OCI-LY1 (cell line): ENCODE results near the gene EBF4.

Experiments
- H2AFZ ChIP-seq: fragments of 200-600 bp; sonication (generic), shearing (Covaris generic); 2 replicates; pipeline ENCODE4 v1.6.0; 2014; ENCODE audit warnings: antibody characterized with exemption, mild to moderate bottlenecking, low read length
- H3F3A ChIP-seq: fragments of 200-600 bp; sonication (generic), shearing (Covaris generic); 2 replicates; pipeline ENCODE4 v1.6.0; 2014; ENCODE audit warnings: mild to moderate bottlenecking, antibody characterized with exemption, low read length, moderate library complexity; ENCODE audit not compliant: insufficient read depth
- H3K27ac ChIP-seq: fragments of 200-600 bp; sonication (generic); 2 replicates; pipeline ENCODE4 v1.5.1; 2014; ENCODE audit warnings: low read length, mixed run types, mild to moderate bottlenecking, low read depth; ENCODE audit not compliant: poor library complexity, severe bottlenecking
- H3K27me3 ChIP-seq: fragments of 200-600 bp; sonication (generic); 2 replicates; pipeline ENCODE4 v1.6.0; 2014; ENCODE audit warnings: antibody characterized with exemption, mild to moderate bottlenecking, low read length, moderate library complexity; ENCODE audit not compliant: insufficient read depth
- H3K36me3 ChIP-seq: fragments of 200-600 bp; sonication (generic); 2 replicates; pipeline ENCODE4 v1.6.1; 2014; ENCODE audit warnings: mild to moderate bottlenecking, antibody characterized with exemption, low read length, moderate library complexity, mixed read lengths; ENCODE audit not compliant: insufficient read depth
- H3K4me1 ChIP-seq: fragments of 200-600 bp; sonication (generic); 2 replicates; pipeline ENCODE4 v1.5.1; 2014; ENCODE audit warnings: mild to moderate bottlenecking, low read length, moderate library complexity; ENCODE audit not compliant: insufficient read depth, severe bottlenecking
- H3K4me2 ChIP-seq: fragments of 200-600 bp; sonication (generic), shearing (Covaris generic); 2 replicates; pipeline ENCODE4 v1.6.1; 2014; ENCODE audit warnings: low read length
- H3K4me3 ChIP-seq: fragments of 200-600 bp; sonication (generic); 2 replicates; pipeline ENCODE4 v1.5.1; 2014; ENCODE audit warnings: low read length, low read depth, mild to moderate bottlenecking, mixed read lengths; ENCODE audit not compliant: poor library complexity, severe bottlenecking
- H3K79me2 ChIP-seq: fragments of 200-600 bp; shearing (Covaris generic); 2 replicates; pipeline ENCODE4 v1.6.1; 2016; ENCODE audit warnings: mixed run types, low read length, mixed read lengths; ENCODE audit not compliant: insufficient read depth
- H3K9ac ChIP-seq: fragments of 200-600 bp; sonication (generic), shearing (Covaris generic); 2 replicates; pipeline ENCODE4 v1.6.1; 2014; ENCODE audit warnings: mild to moderate bottlenecking, low read length, mixed read lengths
- H3K9me2 ChIP-seq: fragments of 200-600 bp; sonication (generic), shearing (Covaris generic); 2 replicates; pipeline ENCODE4 v1.6.1; 2014; ENCODE audit warnings: low read depth, mild to moderate bottlenecking, low read length, mixed read lengths
- H3K9me3 ChIP-seq: fragments of 200-600 bp; shearing (Covaris generic); 2 replicates; pipeline ENCODE4 v1.6.1; 2014; ENCODE audit warnings: low read length, mixed read lengths
- H4K20me1 ChIP-seq: fragments of 200-600 bp; sonication (generic), shearing (Covaris generic); 2 replicates; pipeline ENCODE4 v1.6.0; 2016; ENCODE audit warnings: mild to moderate bottlenecking, low read length; ENCODE audit not compliant: insufficient read depth
- EZH2 ChIP-seq: fragments of 200-600 bp; sonication (generic), shearing (Covaris generic); IDR thresholded peaks from 2 replicates; pipeline ENCODE4 v1.8.0; 2017; ENCODE audit warnings: borderline replicate concordance, mixed run types, mild to moderate bottlenecking, antibody characterized with exemption, low read length, moderate library complexity, mixed read lengths
- TF ChIP-seq, protein P1 (sequence below): fragments of 200-600 bp; sonication (generic), shearing (Covaris generic); IDR thresholded peaks from 2 replicates; pipeline ENCODE4 v1.5.1; 2017; ENCODE audit warnings: mild to moderate bottlenecking, antibody characterized with exemption, low read length, moderate library complexity, mixed read lengths

The EBF4 gene

DNA sequence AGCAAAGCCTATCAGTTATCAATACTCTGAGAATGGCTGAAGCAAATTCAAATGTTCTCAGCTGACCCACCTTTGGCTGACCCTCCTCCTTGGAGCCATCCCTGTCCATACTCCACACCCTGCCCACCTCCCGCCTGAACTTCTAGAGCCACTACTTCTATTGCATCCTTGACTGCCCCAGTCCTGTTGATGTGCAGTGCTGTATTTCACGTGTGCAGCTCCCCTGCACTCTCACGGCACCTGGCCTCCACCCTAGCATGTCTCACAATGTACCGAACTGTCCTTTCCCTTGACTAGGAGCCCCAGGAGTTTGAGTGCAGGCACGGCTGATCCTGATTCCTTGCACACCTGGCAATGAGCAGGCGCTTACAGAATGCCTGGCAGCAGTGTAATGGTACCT, 100.9 kb downstream of the EBF4 start:
- H3K79me2 ChIP-seq: no peaks in the 10 kb centered on the region
- H3K9ac ChIP-seq: no peak overlapping the region
- H4K20me1 ChIP-seq: no peaks in the 10 kb centered on the region
- H2AFZ ChIP-seq: no peak overlapping the region
- H3K36me3 ChIP-seq: no peaks in the 10 kb centered on the region
- H3K4me1 ChIP-seq: no peaks in the 10 kb centered on the region
- H3K27ac ChIP-seq: no peak overlapping the region
- TF ChIP-seq, protein P1, sequence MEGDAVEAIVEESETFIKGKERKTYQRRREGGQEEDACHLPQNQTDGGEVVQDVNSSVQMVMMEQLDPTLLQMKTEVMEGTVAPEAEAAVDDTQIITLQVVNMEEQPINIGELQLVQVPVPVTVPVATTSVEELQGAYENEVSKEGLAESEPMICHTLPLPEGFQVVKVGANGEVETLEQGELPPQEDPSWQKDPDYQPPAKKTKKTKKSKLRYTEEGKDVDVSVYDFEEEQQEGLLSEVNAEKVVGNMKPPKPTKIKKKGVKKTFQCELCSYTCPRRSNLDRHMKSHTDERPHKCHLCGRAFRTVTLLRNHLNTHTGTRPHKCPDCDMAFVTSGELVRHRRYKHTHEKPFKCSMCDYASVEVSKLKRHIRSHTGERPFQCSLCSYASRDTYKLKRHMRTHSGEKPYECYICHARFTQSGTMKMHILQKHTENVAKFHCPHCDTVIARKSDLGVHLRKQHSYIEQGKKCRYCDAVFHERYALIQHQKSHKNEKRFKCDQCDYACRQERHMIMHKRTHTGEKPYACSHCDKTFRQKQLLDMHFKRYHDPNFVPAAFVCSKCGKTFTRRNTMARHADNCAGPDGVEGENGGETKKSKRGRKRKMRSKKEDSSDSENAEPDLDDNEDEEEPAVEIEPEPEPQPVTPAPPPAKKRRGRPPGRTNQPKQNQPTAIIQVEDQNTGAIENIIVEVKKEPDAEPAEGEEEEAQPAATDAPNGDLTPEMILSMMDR: no peak
- TF ChIP-seq EZH2: no peak
- no peaks in the 10 kb centered on the region for H3F3A ChIP-seq
- peaks cover 9% of the 10 kb centered on the region; the same call in 1 of the 2 replicates for H3K27me3 ChIP-seq
- H3K9me2 ChIP-seq: no peaks in the 10 kb centered on the region
- no peak overlapping the region for H3K4me3 ChIP-seq
- H3K4me2 ChIP-seq: no peak overlapping the region
- H3K9me3 ChIP-seq: no peaks in the 10 kb centered on the region

DNA sequence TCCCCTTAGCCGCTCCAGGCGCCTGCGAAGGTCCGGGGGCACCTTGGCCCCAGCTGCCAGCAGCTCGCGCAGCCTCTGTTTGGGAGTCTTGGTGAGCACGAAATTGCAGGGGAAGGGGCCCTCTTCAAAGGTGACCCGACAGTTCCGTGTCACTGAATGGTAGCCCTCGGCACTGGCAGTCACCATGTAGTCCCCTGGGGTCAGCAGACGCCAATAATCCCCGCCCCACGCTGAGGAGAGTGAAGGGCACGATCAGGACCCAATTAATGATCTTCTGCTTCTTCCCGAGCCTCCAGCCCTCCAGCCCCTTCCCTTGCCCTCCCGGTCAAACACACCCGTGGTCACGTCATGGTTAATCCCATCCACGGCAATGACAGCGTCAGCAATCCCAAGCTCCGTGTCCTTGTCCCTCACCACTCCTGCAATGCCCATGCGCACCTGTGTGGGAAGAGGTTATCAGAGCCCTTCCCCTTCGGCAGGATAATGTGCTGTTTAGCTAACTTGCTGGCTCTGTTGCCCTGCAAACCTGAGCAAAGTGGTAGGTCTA, 101.7 kb downstream of the EBF4 start:
- H3K4me1 ChIP-seq: no peaks in the 10 kb centered on the region
- no peak overlapping the region for H2AFZ ChIP-seq
- no peaks in the 10 kb centered on the region for H3K9me3 ChIP-seq
- no peak overlapping the region for H3K4me3 ChIP-seq
- no peak overlapping the region for H3K9ac ChIP-seq
- H3K79me2 ChIP-seq: no peaks in the 10 kb centered on the region
- H3K27ac ChIP-seq: no peak overlapping the region
- H3F3A ChIP-seq: no peaks in the 10 kb centered on the region
- H3K27me3 ChIP-seq: peaks cover 9% of the 10 kb centered on the region; the same call in 1 of the 2 replicates
- no peak overlapping the region for H3K4me2 ChIP-seq
- no peak for TF ChIP-seq EZH2
- TF ChIP-seq, protein P1: no peak
- H3K36me3 ChIP-seq: no peaks in the 10 kb centered on the region
- H3K9me2 ChIP-seq: no peaks in the 10 kb centered on the region
- H4K20me1 ChIP-seq: no peaks in the 10 kb centered on the region

DNA sequence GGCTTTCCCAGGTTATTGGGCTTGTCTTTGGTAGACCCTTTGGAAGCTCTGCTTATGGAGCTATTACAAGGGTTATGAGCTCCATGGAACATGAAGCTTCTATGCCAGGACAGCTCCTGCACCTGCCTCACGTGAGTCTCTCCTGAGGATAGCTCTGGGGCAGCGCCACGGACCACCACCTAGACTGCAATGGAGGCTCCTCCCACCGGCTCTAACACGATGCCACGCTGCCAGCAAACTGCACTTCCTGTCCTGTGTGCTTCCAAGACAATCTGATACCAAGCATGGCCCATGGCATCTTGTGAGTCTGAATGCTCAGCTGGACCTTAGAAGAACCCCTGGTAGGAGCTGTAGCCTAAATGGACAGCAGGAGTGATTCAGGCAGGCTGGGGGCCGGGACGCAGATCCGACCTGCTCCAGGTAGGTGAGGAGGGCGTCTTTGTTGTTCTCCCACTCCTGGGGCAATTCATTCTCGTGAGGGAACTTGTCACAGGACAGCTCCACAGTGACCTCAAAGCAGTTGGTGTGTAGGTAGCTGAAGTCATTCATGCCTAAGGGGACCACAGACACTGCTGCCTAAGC, 102.4 kb downstream of the EBF4 start:
- H3K4me1 ChIP-seq: no peaks in the 10 kb centered on the region
- no peaks in the 10 kb centered on the region for H4K20me1 ChIP-seq
- H3F3A ChIP-seq: no peaks in the 10 kb centered on the region
- no peaks in the 10 kb centered on the region for H3K9me3 ChIP-seq
- no peaks in the 10 kb centered on the region for H3K36me3 ChIP-seq
- H3K9ac ChIP-seq: no peak overlapping the region
- no peaks in the 10 kb centered on the region for H3K9me2 ChIP-seq
- no peak for TF ChIP-seq EZH2
- TF ChIP-seq, protein P1: no peak
- peaks cover 9% of the 10 kb centered on the region; the same call in 1 of the 2 replicates for H3K27me3 ChIP-seq
- H2AFZ ChIP-seq: no peak overlapping the region
- H3K27ac ChIP-seq: no peak overlapping the region
- no peaks in the 10 kb centered on the region for H3K79me2 ChIP-seq
- H3K4me2 ChIP-seq: no peak overlapping the region
- H3K4me3 ChIP-seq: no peak overlapping the region
